Stimulated activated CD4-positive, alpha-beta T cell treated with anti-CD3 and anti-CD28 coated beads, Interleukin-12 subunit alpha, Interleukin-12 subunit beta, amount 100 ng/mL, for 48 hours (primary cell): Measurements from ENCODE around the gene BORCS6.
"Not testable (repeated sequence)": the region's sequence is repeated elsewhere in the genome, so short reads cannot be mapped to it uniquely, and the experiment has no call there.

Source experiments
- DNase-seq, 3 donors: peaks; one replicate each; pipeline ENCODE4 v3.0.0-alpha.2; 2020; ENCODE audit warnings: low read depth in 2 of 3, low spot score in 1 of 3

BORCS6 gene

GRCh38 chr17:8189711-8190477 lies at the start of gene BORCS6:
BORCS6 (minus strand) TSS chr17:8190180; CDS start chr17:8190140, 40 bp downstream.
- peak; percentile 87 to 92 (median 92) for DNase-seq

DNA sequence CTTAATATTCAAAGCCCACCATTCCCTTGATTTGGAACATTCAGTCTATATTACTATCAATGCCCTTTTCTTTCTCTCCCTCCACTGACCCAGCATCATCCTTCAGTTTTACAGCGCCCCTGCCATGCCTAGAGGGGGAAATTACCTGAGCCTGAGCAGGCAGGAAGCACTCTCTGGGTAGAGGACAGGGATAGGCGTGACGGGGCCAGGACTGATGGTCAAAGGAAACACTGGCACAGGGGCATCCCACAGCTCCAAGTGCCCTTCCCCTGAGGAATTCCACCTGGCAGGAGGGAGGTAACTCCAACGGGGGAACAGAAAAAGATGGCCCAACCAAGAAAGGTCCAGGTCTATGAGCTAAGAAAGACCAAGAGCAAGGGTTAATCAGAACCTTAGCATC lies 47.9 kb upstream of the BORCS6 start:
- DNase-seq = no peak

DNA sequence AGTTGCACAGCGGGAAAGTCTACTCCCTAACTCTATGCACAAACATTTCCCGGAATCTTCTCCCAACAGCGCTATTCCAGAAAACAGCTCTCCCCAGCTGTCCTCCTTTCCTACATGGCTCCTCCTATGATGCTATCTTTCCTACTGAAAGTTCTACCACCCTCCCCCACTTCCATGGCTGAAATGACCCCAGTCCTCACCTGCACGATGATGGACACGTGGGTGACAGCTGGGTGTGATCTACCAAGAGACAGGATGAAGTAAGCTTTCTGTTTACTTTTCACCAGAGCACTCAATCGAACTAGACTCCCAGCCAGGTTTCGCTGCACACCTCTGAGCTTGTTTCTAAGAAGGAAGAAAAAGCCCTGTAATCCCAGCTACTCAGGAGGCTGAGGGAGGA lies 47.2 kb upstream of the BORCS6 start:
- DNase-seq = no peak

- DNase-seq = no peak
Observed at GRCh38 chr17:8235676-8236075, 45.7 kb upstream of the BORCS6 start.

- DNase-seq = no peak
Observed at GRCh38 chr17:8234361-8235270, 44.6 kb upstream of the BORCS6 start.

DNA sequence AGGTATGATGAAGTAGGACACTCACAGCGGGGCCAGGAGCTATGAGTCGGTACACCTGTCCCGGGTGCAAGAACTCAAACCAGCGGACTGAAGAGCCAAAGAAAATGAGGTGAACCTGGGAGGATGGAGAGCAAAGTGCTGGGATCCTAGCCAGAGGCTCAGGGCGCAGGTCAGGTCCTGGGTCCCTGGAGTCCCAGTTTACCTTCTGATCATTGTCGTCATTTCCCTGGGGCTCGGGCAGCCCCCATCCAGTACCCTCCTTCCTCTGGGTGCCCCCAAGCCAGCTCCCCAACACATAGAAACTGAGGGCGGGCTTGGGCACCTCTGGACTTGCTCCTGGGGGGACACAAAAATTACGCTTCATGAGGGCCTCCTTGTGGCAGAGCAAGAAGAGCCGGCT lies 41.7 kb upstream of the BORCS6 start:
- DNase-seq = no peak

- no peak for DNase-seq
Observed at GRCh38 chr17:8227238-8227581, 37.2 kb upstream of the BORCS6 start.

DNA sequence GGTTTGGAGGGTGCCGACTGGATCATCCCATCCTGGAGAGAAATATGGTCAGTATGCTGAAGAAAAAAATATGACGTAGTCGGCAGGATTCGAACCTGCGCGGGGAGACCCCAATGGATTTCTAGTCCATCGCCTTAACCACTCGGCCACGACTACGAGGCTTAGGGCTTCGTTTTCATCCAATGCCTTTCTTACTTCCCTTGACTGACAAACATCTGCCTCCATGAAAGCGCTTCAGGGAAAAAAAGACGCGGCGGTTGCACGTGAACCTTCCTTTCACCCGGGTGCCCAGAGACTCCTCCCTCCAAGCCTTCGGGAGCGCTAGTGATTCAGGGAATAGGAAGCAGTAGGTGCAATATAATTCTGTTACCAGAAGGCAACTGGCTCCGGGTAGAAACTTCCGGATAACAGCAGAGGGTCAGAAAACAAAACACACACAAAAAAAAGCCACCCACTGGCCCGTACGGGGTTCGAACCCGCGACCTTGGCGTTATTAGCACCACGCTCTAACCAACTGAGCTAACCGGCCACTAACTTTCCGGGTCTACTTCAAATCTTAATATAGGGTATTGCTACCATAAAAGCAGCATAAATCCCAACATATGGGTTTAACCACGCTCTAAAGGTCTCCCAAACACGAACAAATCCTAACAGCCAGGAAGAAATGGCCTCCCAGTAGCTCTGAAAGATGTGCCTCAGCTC lies 36.7 kb upstream of the BORCS6 start:
- DNase-seq = peak in 2 of 3 donors; percentile 65 to 74

DNA sequence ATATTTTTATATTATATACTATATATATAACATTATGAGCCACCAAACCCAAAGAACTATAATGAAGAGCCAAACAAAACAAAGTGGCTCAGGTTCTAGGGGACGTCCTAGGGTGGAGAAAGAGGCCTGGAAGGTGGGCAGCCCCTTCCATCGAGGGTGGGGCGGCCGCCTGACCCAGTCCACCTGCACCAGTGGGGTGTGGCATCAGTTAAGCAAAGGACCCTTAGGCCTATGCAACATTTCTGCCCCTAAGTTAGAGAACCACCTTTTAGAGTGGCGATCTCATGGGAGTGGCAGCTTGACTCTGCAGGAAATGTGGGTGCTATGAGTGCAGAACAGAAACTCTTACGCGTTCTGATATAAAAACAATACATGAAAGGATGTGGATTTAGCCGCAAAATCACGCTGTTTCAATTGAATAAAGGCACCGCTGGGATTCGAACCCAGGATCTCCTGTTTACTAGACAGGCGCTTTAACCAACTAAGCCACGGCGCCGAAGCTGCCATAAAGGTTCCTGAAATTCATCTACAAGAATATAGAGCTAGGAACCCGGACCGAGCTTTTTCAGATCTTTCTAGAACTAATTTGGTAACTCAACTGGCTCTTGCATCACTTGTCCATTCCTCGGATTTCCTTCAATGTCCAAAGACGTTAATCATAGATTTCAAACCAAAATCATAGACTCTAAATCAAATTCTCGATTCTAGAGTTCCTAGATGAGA lies 36.0 kb upstream of the BORCS6 start:
- peak; percentile 70 to 89 (median 83) for DNase-seq

GRCh38 chr17:8224891-8225812 lies 35.2 kb upstream of the BORCS6 start:
- no peak for DNase-seq

DNA sequence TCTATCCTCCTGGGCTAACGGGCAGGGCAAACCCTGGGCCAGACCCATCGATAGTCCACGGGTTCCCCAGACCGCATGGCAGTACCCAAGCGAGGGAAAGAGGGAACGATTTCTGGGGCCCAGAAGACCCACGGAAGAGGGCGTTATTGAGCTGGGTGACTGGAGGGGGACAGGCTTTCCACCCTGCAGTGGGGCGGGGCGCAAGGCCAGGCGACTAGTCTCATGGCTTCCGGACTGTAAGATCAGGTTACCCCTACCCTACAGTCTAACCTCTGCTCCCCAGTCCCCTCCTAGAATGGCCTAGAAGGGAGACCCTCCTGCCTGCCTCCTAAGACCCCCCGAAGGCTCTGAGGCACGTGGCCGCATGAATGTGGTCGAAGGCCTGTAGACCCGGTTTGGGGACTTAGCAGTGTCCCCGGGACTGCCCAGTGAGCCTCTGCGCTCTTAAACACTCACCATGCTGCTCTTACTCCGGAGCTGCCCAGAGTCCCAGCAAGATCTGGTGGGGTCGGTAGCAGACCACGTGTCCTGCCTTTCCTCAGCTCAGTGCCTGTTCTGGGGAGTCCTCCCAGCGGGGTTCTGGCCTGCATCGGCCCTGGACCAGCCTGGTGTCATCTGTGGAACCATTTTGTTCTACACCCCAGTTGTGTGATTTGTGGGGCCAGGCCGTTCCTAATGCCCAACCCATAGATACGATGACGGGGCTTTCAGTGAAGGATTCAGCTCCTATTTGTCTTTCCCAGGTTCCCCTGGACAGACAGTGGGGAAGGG lies 33.6 kb upstream of the BORCS6 start:
- DNase-seq = peak in 2 of 3 donors; percentile 38 to 54

DNA sequence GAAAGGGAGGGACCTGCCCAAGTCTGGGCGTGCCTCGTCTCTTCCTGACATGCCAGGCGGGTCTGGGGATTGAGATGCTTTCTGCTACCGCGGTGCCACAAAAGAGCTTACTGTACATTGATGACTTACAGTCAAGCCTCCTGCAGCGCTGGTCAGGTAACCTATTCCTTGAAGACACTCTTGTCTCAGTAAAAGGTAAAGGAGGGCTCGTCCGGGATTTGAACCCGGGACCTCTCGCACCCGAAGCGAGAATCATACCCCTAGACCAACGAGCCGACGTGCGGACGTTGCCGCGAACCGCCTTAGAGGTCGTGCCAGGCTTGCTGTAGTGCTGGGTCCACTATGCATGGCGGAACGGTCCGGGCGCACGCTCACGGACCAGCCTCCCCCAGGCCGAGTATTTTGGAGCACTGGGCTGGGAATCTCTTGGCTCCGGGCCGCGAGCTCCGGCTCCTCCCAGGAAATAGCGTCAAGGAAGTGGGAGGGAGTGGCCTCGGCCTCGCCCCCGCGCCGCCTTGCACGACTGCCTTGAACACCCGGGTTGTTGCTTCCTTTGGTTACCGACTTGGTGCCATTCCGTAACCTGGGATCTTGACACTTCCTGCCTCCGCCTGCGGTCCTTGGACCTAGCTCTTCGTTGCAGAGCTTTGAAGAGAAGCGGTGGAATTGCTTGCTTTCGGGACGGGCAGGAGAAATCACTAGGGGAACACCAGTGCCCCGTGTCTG lies 32.8 kb upstream of the BORCS6 start:
- DNase-seq = peak; percentile 86 to 91 (median 91)

DNA sequence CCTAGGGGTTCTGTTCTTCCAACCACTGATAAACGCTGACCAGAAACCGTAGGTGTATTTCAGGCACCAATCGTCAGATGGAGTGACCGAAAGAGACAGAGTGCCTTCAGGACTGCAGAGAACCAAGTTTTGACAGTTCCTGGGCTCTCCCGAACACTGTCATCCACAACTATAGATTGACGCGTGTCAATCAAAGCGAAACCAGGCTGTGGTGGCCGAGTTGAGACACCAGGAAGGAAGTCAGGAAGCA lies 32.3 kb upstream of the BORCS6 start:
- DNase-seq = peak in 1 of 3 donors; percentile 66

DNA sequence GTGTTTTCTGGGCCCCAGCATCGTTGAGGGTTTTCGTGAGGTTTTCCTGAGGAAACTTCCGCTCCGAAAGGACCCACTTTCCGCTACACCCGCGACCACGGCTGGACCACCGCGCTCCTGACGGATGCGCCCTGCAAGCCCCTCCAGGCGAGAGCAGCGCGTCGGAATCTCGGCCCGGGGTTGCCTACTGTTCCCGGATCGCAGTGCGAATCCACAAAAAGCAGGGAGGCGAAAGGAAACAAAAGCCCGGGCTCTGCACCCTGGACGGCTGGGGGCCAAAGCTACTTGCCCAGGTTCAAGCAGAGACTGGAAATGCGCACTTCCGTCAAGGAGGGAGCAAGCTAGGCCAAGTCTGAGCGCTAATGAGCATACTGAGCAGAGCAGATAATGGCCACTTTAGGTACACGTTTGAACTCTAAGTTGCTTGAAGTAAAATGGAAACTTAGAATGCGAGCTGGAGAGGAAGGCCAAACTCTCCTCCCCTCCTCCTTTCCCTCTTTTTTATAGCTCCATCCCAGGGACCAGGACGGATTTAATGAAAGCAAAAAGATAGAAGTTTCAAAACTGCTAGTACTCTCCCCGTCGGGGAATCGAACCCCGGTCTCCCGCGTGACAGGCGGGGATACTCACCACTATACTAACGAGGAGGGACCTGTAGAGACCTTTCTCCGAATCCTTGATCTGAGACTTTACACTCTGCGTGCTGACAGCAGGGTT lies 31.8 kb upstream of the BORCS6 start:
- DNase-seq = peak; percentile 81 to 98 (median 85)

DNA sequence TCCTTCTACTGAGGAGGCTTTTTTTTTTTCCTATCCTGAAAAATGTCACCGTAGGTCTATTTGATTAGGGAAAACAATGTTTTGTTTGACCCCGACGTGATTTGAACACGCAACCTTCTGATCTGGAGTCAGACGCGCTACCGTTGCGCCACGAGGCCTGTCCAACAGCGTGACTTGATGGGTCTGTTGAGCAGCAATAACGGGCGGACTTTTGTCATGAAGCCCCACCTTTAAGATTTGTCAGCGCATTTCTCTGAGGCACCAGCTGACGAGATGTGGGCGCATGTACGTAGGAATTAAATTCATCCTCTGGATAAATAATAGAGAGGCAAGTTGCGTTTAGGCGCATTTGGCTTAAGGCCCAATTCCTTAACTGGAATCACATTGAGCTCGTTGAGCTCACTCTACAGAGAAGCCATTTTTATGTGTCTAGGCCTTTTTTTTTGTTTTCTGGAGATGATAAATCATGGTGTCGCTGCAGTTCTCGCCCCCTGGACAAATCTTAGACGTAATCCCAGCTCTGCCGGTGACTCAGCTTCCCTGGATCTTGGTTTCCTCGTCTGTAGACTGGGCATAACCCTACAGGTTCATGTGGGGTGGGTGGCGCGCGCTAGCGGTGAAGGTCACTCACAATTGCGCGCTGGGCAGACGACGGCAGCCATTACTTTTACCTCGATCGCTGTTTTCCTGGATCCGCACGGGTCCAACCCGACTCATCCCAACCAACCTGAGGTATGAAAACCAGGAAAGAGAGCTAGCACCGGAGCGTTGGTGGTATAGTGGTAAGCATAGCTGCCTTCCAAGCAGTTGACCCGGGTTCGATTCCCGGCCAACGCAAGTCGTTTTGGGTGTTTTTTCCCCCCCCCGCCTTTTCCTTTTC lies 31.0 kb upstream of the BORCS6 start:
- peak; percentile 85 to 99 (median 93) for DNase-seq

- not testable (repeated sequence) for DNase-seq
Observed at GRCh38 chr17:8214000-8214399, 24.0 kb upstream of the BORCS6 start.
